Right renal cortex interstitium (tissue), 3 donors: ENCODE results near the gene SPOCK1. TPM values are rescaled to one million over a fixed set of nuclear protein-coding genes. Genes with fewer than 3 reads are reported as not detected.

Source experiments
- DNase-seq, 3 donors: peaks; one replicate each; pipeline ENCODE4 v3.0.0-alpha.2; 2013; ENCODE audit warnings: low read depth in 3 of 3, low spot score in 2 of 3
- polyA plus RNA-seq, 3 donors: library from polyadenylated mRNA; unstranded; fragments of 120-200 nt; gene quantifications; one replicate each; pipeline ENCODE4 v1.2.1, GENCODE V29; 2013; ENCODE audit not compliant: insufficient read length in 3 of 3

SPOCK1 gene
- polyA plus RNA-seq, 3 donors: 8.2 to 9.8 (median 9.8) TPM

DNA sequence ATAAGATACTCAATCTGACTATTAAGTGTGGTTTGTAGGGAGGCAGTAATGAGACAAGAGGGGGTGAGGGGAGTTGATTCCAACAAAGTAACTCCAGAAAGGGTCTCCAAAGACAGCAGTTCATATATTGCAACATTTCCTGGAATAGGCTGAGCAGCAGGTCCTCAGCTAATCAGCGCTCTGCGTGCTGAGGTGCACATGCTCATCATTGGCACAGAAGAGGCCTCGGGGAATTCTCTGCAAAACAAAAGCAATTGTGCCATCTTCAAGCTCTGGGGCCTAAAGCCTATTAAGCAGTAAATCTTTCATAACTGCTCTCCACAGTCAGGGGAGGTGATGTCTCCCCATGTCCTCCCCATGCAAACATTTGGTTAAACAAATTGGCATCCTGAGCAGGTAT, 357.3 kb downstream of the SPOCK1 start:
- DNase-seq: no peak

- no peak for DNase-seq
Observed at GRCh38 chr5:137136991-137137632, 362.0 kb downstream of the SPOCK1 start.

DNA sequence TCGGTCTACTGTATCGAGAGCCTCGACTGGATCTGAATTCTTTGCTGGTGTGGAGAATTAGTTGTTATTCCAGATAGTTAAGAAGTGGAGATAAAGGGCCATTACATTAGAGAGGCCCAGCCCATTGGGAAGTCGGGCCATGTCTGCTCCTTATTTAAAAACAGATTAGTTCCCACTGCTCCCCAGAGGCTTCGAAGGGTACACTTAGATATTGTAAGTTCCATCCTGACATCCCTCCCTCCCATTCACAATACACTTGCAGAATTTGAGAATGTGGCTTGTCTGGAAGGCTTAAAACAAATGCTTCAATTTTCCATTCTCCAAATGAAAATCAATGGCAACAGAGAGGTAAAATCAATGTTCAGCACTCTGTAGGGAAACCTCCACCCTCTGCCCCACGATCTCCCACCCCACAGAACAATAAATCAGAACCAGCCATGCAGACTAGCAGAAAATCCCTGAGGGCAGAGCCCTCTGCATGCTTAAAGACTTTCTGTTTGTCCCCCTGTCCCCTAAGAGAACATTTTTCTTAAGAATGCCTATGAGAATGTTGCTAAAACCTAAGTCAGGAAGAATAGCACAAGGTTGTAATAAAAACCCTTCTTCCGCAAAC, 364.1 kb downstream of the SPOCK1 start:
- DNase-seq: no peak

GRCh38 chr5:137129886-137130680, 369.0 kb downstream of the SPOCK1 start:
- DNase-seq: no peak

DNA sequence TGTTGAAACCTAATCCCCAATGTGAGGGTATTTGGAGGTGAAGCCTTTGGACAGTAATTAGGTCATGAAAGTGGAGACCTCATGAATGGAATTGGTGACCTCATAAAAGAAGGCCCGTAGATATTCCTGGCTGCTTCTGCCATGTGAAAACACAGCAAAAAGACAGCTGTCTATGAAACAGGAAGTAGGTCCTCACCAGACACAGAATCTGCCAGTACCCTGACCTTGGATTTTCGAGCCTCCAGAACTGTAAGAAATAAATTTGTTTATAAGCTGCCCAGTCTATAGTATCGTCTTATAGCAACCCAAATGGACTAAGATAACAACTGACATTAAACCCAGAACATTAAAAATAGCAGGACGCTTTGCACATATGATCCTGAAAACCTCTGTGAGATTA, 371.1 kb downstream of the SPOCK1 start:
- no peak for DNase-seq

DNA sequence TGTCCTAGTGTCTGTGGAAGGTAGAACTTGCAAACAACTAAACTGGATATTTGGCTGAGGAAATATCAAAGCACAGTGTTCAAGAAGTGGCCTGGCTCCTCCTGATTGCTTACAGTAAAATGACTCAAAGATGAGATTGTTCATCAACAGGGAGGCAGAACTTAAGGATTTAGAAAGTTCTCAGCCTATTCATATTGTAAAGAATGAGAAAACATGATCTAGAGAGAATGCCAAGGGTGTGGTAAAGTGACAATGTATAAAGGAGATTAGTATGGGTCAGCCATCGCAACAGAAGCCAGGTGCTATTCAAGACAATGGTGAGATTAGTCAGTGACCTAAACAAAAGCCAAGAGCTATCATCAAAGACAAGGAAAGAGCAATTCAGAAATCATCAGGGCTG, 372.3 kb downstream of the SPOCK1 start:
- DNase-seq: no peak

- DNase-seq: no peak
Observed at GRCh38 chr5:137122558-137122957, 376.6 kb downstream of the SPOCK1 start.

- no peak for DNase-seq
Observed at GRCh38 chr5:137122075-137122474, 377.1 kb downstream of the SPOCK1 start.

DNA sequence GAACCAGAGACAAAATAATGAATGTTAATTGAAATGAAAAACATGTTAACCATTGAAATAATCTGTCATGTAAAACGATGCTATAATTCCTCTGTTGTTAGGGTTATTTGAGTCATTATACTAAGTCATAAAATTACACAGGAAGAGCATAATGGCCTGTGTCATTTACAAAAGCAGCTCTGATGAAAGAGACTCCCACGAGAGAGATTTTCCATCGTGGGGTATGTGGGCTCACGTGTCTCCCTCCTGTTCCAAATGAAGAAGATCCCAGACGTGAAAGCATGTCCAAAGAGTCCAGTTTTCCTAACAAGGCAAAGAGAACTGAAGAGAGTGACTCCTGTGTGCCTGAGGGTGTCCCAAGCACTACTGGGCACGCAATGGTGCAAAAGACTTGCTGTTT, 379.8 kb downstream of the SPOCK1 start:
- no peak for DNase-seq

DNA sequence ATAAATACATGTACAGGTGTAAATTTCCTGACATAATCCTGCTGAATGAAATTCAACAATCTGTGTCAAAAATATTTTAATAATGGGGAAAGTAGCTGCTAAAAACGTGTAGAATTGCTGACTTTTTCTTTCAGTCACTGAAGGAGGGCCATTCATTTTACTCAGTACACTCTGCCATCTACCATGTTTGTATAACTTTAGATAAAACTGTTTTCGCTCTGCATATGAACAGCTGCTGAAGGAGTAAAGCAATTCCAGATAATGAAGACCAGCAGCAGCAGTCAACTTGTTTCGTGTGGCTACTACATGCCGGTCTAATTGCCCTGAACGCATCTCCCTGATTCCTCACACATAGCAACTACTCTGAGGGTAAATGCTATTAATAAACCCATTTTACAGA, 380.5 kb downstream of the SPOCK1 start:
- no peak for DNase-seq

DNA sequence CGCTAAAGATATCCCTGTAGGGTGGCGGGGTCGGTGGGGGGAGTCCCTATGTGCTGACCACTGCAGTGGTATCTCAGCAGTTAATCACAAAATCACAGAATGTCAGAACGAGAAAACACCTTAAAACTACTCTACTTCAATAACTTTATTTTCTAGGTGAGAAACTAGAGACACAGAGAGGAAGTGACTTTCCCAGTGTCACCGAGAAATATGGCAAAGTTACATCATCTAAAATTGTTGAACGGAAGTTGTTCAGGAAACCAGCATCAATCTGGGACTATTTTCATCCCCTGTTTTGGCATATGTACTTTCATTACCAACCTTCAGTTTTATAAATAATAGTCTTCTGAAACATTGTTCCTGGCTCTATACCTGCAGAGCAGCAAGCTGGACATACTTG, 384.0 kb downstream of the SPOCK1 start:
- no peak for DNase-seq

GRCh38 chr5:137114529-137114928, 384.6 kb downstream of the SPOCK1 start:
- DNase-seq: no peak

DNA sequence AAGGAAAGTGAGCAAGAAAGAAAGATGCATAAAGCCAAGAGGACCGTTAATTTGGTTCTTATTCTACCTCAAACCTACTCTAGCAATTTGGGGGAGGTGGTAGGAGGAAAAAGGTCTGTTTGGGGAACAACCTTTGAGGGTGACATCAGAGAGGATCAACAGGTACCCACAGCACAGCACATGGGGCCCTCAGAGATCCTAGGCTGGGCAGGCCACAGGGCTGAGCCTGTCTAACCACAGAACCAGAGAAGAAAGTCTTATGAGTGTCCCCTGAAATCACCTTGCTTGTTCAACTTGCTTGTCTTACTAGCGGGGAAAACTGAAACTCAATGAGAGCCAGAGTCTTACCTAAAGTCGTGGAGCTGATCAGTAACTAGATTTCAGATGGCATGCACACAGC, 385.2 kb downstream of the SPOCK1 start:
- DNase-seq: no peak

DNA sequence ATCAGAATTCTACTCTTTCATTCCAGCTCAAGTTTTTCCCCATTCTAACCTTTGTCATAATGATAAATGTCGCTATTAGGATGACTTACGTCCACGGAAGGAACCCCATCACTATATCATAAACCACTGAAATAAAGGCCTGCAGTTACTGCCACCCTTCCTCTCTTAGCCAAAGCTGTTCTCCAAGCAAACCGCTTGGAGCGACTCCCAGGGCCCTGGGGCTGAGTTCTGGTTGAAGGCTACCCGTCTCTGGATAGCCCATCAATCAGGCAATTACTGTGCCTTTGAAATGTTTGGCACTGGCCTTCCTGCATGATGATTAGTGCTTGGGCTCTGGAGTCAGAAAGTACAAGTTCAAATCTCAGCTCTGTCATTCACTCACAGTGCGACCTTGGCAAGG, 386.0 kb downstream of the SPOCK1 start:
- DNase-seq: no peak

- no peak for DNase-seq
Observed at GRCh38 chr5:137105351-137106035, 393.6 kb downstream of the SPOCK1 start.

DNA sequence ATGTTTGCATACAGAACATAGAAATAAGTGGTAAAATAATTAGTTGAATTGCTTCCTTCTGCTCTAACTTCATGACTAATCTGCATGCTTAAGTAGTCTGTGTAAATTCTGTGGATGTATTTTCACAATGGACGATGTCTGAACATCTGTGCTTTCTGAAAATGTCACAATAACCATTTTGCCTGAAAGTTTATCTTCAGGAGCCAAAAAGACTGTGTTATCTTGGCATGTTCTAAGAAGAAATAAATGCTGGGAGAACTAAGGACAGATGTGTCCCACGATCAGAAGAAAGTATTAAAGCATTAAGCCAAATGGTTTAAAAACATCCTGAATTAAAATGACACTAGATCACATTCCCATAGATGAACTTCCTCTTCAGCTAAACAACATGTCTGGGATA, 397.6 kb downstream of the SPOCK1 start:
- no peak for DNase-seq

- DNase-seq: no peak
Observed at GRCh38 chr5:137099651-137100050, 399.5 kb downstream of the SPOCK1 start.

DNA sequence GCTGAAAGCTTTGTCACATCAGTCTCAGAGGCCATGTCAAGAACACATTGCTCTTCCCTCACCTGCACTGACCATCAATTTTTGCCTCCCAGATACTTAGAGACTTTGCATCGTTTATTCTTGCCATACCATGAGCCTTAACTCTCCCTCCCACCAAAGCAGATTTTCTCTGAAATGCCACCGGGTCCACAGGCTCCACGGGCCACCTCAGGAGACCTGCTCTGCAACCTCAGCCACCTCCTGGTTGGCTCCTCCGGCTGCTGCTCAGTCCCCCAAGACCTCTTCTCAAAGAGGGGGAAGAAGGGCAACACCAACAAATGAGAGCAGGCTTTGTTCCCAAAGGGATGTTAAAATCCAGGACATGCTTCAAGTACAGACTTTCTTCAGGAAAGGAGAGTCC, 400.5 kb downstream of the SPOCK1 start:
- no peak for DNase-seq

DNA sequence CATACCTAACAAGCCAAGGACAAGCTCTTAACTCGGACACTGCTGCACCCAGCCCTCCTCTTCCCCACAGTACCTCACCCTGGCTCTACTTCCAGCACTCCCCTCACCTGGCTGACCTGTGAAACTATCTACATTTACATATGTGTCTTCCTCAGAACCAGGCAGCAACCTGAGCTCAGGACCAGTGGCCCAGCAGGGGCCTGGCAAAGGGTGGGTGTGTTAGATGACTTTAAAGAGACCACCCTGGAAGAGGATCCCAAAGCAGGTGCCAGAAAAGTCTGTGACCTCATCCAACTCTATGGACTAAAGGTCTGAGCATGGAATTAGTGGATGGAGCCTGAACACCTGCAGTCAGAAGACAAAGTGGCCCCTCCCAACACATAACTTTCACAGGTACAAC, 400.9 kb downstream of the SPOCK1 start:
- DNase-seq: no peak

DNA sequence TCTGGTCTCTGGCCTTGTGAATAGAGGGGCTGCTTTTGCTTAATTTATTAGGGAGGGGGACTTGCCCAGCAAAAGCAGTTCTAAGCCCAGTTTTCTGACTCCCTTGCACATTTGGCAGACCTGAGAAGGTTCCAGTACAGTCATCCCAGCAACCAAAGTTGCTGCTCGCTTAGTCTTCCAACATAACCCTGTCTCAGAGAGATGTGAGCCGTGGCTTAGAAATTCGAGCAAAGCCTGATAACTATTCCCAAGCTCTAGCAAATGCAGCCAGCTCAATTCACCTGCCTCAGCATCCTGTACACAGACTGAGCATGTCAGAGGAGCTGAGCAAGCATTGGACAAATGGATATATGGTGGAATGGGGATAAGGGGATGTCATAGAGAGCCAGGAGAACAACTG, 401.9 kb downstream of the SPOCK1 start:
- no peak for DNase-seq
